RWPE2 (cell line): ENCODE data around the gene SLC25A26.

Experiments
- ATAC-seq: fragments of 200-7000 bp; cut with Tn5 transposase; 3 replicates; pipeline ENCODE4 v1.9.1; 2021; ENCODE audit warnings: low read depth
- DNase-seq: peaks from one replicate; pipeline ENCODE4 v3.0.0-alpha.2; 2020; ENCODE audit warnings: low spot score
- H3K27ac ChIP-seq: fragments of 450-650 bp; 2 replicates; pipeline ENCODE4 v1.5.1; 2017; ENCODE audit warnings: mild to moderate bottlenecking; ENCODE audit not compliant: poor library complexity, severe bottlenecking
- H3K27me3 ChIP-seq: fragments of 250-450 bp; sonication (Bioruptor Pico); 2 replicates; pipeline ENCODE4 v1.5.1; 2021; ENCODE audit warnings: mild to moderate bottlenecking, moderate library complexity; ENCODE audit not compliant: insufficient read depth, poor library complexity, severe bottlenecking
- H3K36me3 ChIP-seq: fragments of 250-450 bp; sonication (Bioruptor Pico); 2 replicates; pipeline ENCODE4 v1.5.1; 2020; ENCODE audit warnings: low read depth, mild to moderate bottlenecking, moderate library complexity
- H3K4me1 ChIP-seq: fragments of 250-450 bp; sonication (Bioruptor Pico); 2 replicates; pipeline ENCODE4 v1.5.1; 2021; ENCODE audit warnings: mild to moderate bottlenecking, moderate library complexity; ENCODE audit not compliant: insufficient read depth, poor library complexity, severe bottlenecking
- H3K4me3 ChIP-seq: fragments of 250-450 bp; sonication (Bioruptor Pico); 2 replicates; pipeline ENCODE4 v1.5.1; 2021; ENCODE audit warnings: mild to moderate bottlenecking, moderate library complexity; ENCODE audit not compliant: severe bottlenecking
- H3K9me3 ChIP-seq: fragments of 250-450 bp; sonication (Bioruptor Pico); 2 replicates; pipeline ENCODE4 v1.5.1; 2021; ENCODE audit warnings: mild to moderate bottlenecking, moderate library complexity; ENCODE audit not compliant: severe bottlenecking
- TF ChIP-seq, protein P1 (sequence below): fragments of 450-650 bp; IDR thresholded peaks from one replicate; pipeline ENCODE4 v1.5.1; 2017; ENCODE audit warnings: mild to moderate bottlenecking, moderate library complexity; ENCODE audit not compliant: poor library complexity, severe bottlenecking

SLC25A26 gene

DNA sequence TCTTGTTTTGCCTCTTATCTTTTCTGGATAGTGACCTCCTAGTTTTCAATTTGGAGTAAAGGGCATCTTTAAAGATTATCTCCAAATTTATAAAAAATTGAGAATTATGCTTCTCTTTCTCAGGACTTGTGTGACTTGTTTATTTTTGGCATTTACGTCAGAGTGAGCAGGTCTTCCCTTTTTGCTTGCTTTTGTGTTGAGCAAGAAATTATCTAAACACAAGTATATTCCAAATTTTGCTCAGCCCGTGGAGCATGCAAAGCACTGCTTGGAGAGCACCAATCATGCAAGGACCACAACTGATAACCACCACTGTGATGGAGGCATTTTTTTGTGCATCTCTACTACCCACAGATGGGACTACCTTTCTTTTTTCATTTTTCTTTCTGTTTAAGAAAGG is 7.1 kb downstream of the SLC25A26 start:
- Histone ChIP-seq H3K27ac (no peak overlapping the region), H3K9me3 (no peaks in the 10 kb centered on the region), H3K4me1 (no peaks in the 10 kb centered on the region), H3K4me3 (no peak overlapping the region), H3K27me3 (no peaks in the 10 kb centered on the region), H3K36me3 (peaks cover 2% of the 10 kb centered on the region)
- no peak for ATAC-seq
- no peak for DNase-seq
- TF ChIP-seq, protein P1, sequence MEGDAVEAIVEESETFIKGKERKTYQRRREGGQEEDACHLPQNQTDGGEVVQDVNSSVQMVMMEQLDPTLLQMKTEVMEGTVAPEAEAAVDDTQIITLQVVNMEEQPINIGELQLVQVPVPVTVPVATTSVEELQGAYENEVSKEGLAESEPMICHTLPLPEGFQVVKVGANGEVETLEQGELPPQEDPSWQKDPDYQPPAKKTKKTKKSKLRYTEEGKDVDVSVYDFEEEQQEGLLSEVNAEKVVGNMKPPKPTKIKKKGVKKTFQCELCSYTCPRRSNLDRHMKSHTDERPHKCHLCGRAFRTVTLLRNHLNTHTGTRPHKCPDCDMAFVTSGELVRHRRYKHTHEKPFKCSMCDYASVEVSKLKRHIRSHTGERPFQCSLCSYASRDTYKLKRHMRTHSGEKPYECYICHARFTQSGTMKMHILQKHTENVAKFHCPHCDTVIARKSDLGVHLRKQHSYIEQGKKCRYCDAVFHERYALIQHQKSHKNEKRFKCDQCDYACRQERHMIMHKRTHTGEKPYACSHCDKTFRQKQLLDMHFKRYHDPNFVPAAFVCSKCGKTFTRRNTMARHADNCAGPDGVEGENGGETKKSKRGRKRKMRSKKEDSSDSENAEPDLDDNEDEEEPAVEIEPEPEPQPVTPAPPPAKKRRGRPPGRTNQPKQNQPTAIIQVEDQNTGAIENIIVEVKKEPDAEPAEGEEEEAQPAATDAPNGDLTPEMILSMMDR, result no peak

DNA sequence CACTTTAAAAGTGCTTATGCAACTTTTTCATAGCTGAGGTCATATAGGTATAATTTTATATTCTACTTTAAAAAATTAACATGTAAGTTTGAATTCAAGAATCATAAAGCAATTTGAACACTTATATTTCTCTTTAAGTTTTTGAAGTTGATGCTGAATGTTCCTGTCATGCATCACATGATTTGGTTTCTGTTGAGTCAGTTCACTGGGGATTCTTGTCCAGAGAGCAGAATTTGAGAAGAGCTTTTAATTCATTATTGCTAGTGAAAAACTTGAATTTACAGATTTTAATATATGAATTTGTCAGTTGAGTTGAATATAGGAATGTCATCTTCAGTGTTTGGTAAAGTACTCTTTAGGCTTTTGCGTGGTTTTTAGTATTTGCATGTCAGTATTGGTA is 7.9 kb downstream of the SLC25A26 start:
- DNase-seq, result no peak
- H3K4me1 ChIP-seq, result no peaks in the 10 kb centered on the region
- H3K36me3 ChIP-seq, result no peaks in the 10 kb centered on the region; the same call in 1 of the 2 replicates

DNA sequence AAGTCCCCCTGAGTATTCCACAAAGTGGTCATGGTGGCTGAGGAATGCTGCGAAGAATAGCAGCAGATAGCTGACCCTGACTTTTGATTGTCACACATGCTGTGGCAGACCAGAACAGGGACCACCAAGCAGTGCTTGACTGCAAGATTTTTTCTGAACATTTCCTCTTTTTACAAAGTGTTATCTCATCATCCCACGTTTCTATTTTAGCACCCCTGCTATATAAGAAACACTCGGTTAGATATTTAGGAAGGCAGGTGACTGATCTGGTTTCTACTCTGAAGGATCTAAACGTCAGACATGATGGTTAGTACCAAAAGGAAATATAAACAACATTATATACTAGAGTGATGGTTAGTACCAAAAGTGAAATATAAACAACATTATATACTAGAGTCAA is 9.1 kb downstream of the SLC25A26 start:
- DNase-seq (no peak), ATAC-seq (no peak)
- no peaks in the 10 kb centered on the region for H3K9me3 ChIP-seq
- H3K4me1 ChIP-seq, result no peaks in the 10 kb centered on the region
- no peaks in the 10 kb centered on the region for H3K27me3 ChIP-seq
- H3K36me3 ChIP-seq, result no peaks in the 10 kb centered on the region
- TF ChIP-seq, protein P1, result no peak
- H3K27ac ChIP-seq, result no peak overlapping the region
- H3K4me3 ChIP-seq, result no peak overlapping the region

More for the DNA sequence above, 7.9 kb downstream of the SLC25A26 start:
- Histone ChIP-seq H3K27me3 (no peaks in the 10 kb centered on the region), H3K27ac (no peak overlapping the region), H3K9me3 (no peaks in the 10 kb centered on the region), H3K4me3 (no peak overlapping the region)
- ATAC-seq, result no peak
- TF ChIP-seq, protein P1, result no peak

DNA sequence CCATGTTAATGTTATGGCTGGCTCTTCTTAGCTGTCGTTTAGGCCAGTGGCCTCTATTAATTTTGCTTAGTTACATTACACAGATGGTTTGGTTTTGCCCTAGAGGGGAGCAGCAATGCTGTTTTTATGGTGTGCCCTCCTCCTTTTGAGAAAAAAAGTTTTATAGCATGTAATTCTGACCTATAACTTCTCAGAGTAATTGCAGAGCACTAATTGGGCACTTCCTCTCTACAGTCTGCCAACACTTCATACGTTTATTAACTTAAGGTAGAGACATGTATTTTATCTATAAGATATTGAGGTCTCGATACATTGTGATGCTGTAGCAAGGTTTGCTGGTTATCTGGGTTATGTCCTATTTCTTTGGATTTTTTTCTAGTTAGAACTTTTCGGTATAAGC is 12.2 kb downstream of the SLC25A26 start:
- no peaks in the 10 kb centered on the region for H3K27me3 ChIP-seq
- H3K4me1 ChIP-seq, result no peaks in the 10 kb centered on the region
- no peaks in the 10 kb centered on the region for H3K36me3 ChIP-seq
- H3K4me3 ChIP-seq, result no peak overlapping the region
- ATAC-seq (no peak), DNase-seq (no peak)
- no peaks in the 10 kb centered on the region for H3K9me3 ChIP-seq
- H3K27ac ChIP-seq, result no peak overlapping the region
- TF ChIP-seq, protein P1, result no peak

DNA sequence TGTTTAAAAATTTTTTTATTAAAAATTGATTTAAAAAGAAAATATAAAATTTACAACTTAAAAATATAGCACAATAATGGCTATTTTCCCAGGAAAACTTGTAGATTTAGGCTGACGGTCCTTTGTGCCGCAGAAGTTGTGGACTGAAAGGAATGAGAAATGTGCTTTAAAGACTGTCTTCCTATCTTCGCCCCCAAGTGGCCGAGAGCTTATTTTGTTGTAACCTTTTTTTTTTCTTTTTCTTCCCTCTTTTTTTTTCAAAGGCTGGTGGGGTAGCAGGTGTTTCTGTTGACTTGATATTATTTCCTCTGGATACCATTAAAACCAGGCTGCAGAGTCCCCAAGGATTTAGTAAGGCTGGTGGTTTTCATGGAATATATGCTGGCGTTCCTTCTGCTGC is 15.5 kb downstream of the SLC25A26 start:
- TF ChIP-seq, protein P1, result peak; percentile 15
- Histone ChIP-seq H3K4me3 (no peak overlapping the region), H3K36me3 (no peaks in the 10 kb centered on the region), H3K27ac (no peak overlapping the region), H3K4me1 (no peaks in the 10 kb centered on the region), H3K27me3 (no peaks in the 10 kb centered on the region), H3K9me3 (no peaks in the 10 kb centered on the region)
- no peak for DNase-seq
- ATAC-seq, result no peak
